Tibial nerve (tissue), 4 donors: ENCODE results near the gene SRD5A3.
A peak's percentile ranks its signal among the peaks of the same experiment; 100 is the strongest.

Experiments used
- CTCF ChIP-seq, 5 experiments: fragments of 200-600 bp in 3 of 5; fragments of 450-650 bp in 2 of 5; sonication (generic) in 3 of 5; IDR thresholded peaks; one replicate each; pipeline ENCODE4 v1.5.1; 2016 to 2019; ENCODE audit warnings: antibody characterized with exemption in 5 of 5, mild to moderate bottlenecking in 3 of 5, moderate library complexity in 2 of 5
- EP300 ChIP-seq, 2 donors: sonication (generic); formaldehyde crosslinking; IDR thresholded peaks; one replicate each; pipeline ENCODE4 v1.6.1; 2017; ENCODE audit warnings: antibody characterized with exemption in 2 of 2, mild to moderate bottlenecking in 1 of 2
- POLR2A ChIP-seq, 2 donors: fragments of 450-650 bp; IDR thresholded peaks; one replicate each; pipeline ENCODE4 v1.6.1; 2017; ENCODE audit warnings: antibody characterized with exemption in 2 of 2, mild to moderate bottlenecking in 2 of 2, moderate library complexity in 2 of 2

GRCh38 chr4:55396308-55397125 is 50.5 kb downstream of the SRD5A3 start:
- TF ChIP-seq CTCF (IDR thresholded peaks at IDR 0.05) = no peak
- no peak for TF ChIP-seq POLR2A (IDR thresholded peaks at IDR 0.05)
- TF ChIP-seq EP300 (IDR thresholded peaks at IDR 0.05) = peak in 1 of 2 donors; percentile 58
